GM21390 (cell line): ENCODE measurements around the gene PACS1.

ENCODE experiments used
- ATAC-seq: cut with Tn5 transposase; IDR thresholded peaks from one replicate; pipeline ENCODE4 v1.9.1; 2021; ENCODE audit not compliant: unreplicated experiment

The PACS1 gene

GRCh38 chr11:66284526-66285078, 214.5 kb downstream of the PACS1 start:
- ATAC-seq, result no peak

- no peak for ATAC-seq
These were observed 215.3 kb downstream of the PACS1 start for GRCh38 chr11:66285250-66285947.

GRCh38 chr11:66286699-66287098, 216.6 kb downstream of the PACS1 start:
- ATAC-seq, result no peak

- no peak for ATAC-seq
These were observed 217.3 kb downstream of the PACS1 start for GRCh38 chr11:66287211-66287888.

- no peak for ATAC-seq
These were observed 218.0 kb downstream of the PACS1 start for GRCh38 chr11:66287889-66288670.

GRCh38 chr11:66288671-66289547, 218.8 kb downstream of the PACS1 start, which contains the start of gene YIF1A:
Gene YIF1A, minus strand, starts transcription at chr11:66289143. Its CDS starts 158 bp downstream, at chr11:66288985.
- peak; percentile 83 for ATAC-seq

- ATAC-seq, result peak; percentile 34
These were observed 219.7 kb downstream of the PACS1 start for GRCh38 chr11:66289548-66290329.

DNA sequence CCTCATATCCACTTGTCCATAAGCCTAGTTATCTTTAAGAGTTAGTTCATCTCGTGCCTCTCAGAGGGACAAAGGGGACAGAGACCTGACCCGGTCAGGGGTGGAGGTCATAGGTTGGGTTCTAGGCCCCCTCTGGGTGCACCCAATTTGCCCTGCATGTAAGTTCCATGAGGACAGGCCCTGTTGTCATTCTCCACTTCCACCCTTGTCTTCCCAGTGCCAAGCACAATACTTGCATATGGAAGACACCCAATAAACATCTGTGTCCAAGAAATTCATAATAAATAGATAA, 220.2 kb downstream of the PACS1 start:
- ATAC-seq, result no peak

DNA sequence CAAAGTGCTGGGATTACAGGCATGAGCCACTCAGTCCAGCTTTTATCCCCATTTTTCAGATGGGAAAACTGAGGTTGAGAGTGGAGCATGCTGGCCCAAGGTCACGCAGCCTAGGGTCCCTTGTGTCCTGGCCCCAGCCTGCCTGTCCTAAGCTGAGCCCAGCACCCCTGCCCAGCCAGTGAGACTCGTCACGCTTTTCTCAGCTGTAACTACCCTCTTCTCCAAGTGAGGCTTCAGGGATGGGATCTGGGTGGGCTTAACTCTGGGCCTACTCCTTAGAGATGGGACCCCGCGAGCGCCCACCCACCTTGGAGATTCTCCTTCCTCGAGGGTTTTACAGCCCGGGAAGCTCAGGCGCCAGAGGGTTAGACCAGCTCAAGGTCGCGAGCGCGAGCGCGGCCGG, 221.2 kb downstream of the PACS1 start:
- ATAC-seq, result no peak

DNA sequence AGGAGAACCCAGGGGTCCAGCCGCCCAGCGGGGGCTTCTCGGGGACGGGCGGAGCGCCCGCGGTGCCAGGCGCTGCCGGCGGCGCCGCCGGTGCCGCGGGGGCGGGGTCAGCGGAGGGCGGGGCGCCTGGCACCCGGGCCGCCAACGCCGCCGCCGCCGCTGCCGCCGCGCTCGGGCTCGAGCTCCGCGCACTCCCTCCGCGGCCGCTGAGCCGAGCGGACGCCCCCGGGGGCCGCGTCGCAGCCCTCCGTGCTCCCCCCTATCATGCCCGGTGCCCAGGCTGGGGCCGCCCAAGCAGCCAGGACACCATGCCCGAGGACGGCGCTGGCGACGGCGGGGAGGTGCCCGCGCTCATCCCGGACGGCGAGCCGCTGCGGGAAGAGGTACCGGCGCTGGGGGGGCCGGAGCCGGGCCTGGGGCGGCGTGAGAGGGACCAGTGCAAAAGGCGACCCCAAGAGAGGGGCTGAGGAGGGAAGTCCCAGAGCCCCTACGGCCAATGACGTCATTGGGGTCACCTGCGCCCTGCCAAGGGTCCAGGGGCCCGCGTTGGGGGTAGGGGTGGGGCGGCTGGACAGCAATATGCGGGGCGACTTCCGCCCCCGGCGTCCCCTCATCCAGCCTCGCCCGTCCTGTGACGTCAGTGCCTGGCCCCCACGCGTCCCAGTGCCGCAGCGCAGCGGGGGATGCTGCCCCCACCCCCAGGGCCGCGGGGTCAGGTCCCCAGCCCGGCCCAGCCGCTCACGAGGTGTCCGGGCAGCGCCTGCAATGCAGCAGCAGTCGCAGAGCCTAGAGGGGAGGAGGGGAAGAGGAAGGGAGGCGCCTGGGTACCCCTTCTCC, 221.9 kb downstream of the PACS1 start, which contains the start of gene TMEM151A:
TSS of gene TMEM151A (plus strand) at position 189 of the 837 bp plus-strand sequence. CDS start at position 309, 120 bp downstream.
- ATAC-seq, result no peak

- ATAC-seq, result no peak
These were observed 222.7 kb downstream of the PACS1 start for GRCh38 chr11:66292543-66293332.

GRCh38 chr11:66293352-66293751, 223.3 kb downstream of the PACS1 start:
- ATAC-seq, result no peak

DNA sequence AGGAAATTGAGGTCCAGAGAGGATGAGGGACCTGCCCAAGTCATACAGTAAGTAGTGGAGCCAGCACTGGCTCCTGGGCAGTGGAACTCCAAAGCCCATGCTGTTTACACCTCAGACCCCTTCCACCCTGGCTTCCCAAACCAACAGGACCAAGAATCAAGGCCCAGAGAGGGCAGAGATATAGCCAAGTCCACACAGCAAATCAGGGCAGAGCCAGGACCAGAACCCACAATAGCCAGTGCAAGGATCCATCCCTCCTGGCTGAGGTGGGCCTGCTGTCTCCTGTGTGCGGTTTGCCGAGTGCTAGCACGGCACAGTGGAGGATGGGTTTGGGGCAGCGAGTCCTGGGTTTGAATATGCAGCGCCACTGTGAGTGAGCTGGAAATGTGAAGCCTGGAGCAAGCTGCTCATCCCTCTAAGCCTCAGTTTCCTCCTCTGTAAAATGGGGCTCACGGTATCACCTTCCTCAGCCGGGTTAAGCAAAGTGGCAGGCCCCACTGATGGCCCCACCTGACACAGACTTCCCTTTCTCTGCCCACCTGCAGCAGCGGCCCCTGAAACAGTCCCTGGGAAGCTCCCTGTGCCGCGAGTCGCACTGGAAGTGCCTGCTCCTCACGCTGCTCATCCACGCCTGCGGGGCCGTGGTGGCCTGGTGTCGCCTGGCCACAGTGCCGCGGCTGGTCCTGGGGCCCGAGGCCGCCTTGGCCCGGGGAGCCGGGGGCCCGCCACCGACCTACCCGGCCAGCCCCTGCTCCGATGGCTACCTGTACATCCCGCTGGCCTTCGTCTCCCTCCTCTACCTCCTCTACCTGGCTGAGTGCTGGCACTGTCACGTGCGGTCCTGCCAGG, 223.9 kb downstream of the PACS1 start:
- no peak for ATAC-seq
